Esophagus squamous epithelium (tissue), 4 donors: ENCODE results near the gene AP2A2.

Source experiments
- POLR2A ChIP-seq, 4 donors: fragments of 450-650 bp; IDR thresholded peaks; one replicate each; pipeline ENCODE4 v1.6.1; 2017; ENCODE audit warnings: antibody characterized with exemption in 4 of 4, mild to moderate bottlenecking in 4 of 4, moderate library complexity in 3 of 4
- TF ChIP-seq, protein P1 (sequence below), 6 experiments: fragments of 450-650 bp in 4 of 6; fragments of 200-600 bp in 2 of 6; sonication (generic) in 2 of 6; IDR thresholded peaks; one replicate each; pipeline ENCODE4 v1.5.1; 2016 to 2019; ENCODE audit warnings: antibody characterized with exemption in 6 of 6, mild to moderate bottlenecking in 4 of 6, moderate library complexity in 4 of 6

DNA sequence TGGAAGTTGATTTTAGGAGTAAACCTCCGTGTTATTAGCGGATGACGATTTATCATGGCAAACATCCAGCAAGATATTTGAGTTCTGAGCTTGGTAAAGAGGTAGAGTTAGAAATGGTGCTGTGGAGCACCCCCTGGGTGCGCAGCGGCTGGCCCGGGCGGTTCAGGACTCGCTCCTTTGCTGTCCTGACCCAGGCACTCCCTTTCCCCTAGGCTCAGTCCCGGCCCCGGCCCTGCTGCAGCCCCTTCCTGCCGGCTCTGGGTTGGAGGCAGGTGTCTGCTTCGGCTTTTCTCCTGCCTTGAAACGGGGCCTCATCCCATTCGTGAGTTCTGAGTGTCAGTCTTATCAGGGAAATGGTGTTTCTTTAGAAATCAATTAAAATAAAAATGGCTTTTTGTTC, 33.4 kb downstream of the AP2A2 start:
- TF ChIP-seq, protein P1, sequence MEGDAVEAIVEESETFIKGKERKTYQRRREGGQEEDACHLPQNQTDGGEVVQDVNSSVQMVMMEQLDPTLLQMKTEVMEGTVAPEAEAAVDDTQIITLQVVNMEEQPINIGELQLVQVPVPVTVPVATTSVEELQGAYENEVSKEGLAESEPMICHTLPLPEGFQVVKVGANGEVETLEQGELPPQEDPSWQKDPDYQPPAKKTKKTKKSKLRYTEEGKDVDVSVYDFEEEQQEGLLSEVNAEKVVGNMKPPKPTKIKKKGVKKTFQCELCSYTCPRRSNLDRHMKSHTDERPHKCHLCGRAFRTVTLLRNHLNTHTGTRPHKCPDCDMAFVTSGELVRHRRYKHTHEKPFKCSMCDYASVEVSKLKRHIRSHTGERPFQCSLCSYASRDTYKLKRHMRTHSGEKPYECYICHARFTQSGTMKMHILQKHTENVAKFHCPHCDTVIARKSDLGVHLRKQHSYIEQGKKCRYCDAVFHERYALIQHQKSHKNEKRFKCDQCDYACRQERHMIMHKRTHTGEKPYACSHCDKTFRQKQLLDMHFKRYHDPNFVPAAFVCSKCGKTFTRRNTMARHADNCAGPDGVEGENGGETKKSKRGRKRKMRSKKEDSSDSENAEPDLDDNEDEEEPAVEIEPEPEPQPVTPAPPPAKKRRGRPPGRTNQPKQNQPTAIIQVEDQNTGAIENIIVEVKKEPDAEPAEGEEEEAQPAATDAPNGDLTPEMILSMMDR (IDR thresholded peaks at IDR 0.05): no peak
- no peak for TF ChIP-seq POLR2A (IDR thresholded peaks at IDR 0.05)
